ENCODE data around the gene NRXN3. TPM values are rescaled to one million over a fixed set of nuclear protein-coding genes. Genes with fewer than 3 reads are reported as not detected.
A peak's percentile ranks its signal among the peaks of the same experiment; 100 is the strongest.

NRXN3 gene
- total and polyA plus RNA-seq, 8 donors = 0.53 to 2.5 (median 1.5) TPM

GRCh38 chr14:79408696-79409095 is 1238.5 kb downstream of the NRXN3 start:
- no peak for ATAC-seq
- H3K27ac ChIP-seq = no peak overlapping the region
- H3K9me3 ChIP-seq = no peaks in the 10 kb centered on the region
- 89 to 100% methylated on average over 1 of the region's 1 CpG for WGBS, 2 donors
- TF ChIP-seq, protein P1, sequence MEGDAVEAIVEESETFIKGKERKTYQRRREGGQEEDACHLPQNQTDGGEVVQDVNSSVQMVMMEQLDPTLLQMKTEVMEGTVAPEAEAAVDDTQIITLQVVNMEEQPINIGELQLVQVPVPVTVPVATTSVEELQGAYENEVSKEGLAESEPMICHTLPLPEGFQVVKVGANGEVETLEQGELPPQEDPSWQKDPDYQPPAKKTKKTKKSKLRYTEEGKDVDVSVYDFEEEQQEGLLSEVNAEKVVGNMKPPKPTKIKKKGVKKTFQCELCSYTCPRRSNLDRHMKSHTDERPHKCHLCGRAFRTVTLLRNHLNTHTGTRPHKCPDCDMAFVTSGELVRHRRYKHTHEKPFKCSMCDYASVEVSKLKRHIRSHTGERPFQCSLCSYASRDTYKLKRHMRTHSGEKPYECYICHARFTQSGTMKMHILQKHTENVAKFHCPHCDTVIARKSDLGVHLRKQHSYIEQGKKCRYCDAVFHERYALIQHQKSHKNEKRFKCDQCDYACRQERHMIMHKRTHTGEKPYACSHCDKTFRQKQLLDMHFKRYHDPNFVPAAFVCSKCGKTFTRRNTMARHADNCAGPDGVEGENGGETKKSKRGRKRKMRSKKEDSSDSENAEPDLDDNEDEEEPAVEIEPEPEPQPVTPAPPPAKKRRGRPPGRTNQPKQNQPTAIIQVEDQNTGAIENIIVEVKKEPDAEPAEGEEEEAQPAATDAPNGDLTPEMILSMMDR (IDR thresholded peaks at IDR 0.05) = no peak
- no peaks in the 10 kb centered on the region for H3K36me3 ChIP-seq
- intact Hi-C loops (cut with DNase I) = no loop called here
- no peak for FAIRE-seq
- peaks cover 3 to 7% (median 4%) of the 10 kb centered on the region in 3 donors for H3K4me1 ChIP-seq
- DNase-seq = no peak
- H3K4me3 ChIP-seq = no peak overlapping the region
- no peaks in the 10 kb centered on the region for H3K27me3 ChIP-seq

DNA sequence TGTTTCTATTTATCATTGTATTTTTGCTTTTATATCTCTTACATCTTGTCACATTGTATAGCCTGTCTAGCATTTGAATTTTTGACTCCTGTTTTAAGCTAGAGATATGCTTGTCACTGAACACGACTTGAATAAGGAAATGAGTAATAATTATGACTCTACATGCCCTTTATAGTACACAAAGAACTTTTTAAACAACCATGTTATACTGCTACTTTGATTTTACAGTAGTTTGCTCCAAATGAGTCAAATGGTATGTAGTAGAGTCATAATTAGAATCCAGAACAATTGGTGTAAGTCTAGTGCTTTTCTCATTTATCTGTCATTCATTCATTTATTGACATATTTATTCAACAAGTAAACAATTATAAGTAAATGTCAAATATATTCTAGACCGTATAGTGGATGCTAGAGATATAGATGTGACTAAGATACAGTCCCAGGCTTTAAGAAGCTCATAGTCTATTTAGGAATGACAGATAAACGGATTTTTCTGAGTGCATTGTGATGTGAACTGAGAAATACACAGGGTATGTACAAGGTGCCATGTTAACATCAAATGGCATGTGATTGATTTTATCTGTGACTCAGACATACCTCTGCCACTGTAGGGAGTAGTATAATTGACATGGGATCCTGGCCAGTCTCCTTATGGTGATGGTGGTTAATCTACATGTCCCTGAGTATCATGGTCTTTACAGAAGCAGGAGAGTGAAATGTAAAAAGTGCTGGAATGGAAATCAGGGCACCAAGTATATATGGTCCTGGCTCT is 1241.4 kb downstream of the NRXN3 start:
- no peak for ATAC-seq
- 75 to 79% methylated on average over 3 of the region's 3 CpGs for WGBS, 2 donors
- Histone ChIP-seq H3K4me1 (peaks cover 3 to 7% (median 4%) of the 10 kb centered on the region in 3 donors), H3K36me3 (no peaks in the 10 kb centered on the region), H3K4me3 (no peak overlapping the region), H3K9me3 (no peaks in the 10 kb centered on the region), H3K27ac (no peak overlapping the region), H3K27me3 (no peaks in the 10 kb centered on the region)
- intact Hi-C loops (cut with DNase I) = no loop called here
- FAIRE-seq = no peak
- TF ChIP-seq, protein P1 (IDR thresholded peaks at IDR 0.05) = no peak
- DNase-seq = no peak

DNA sequence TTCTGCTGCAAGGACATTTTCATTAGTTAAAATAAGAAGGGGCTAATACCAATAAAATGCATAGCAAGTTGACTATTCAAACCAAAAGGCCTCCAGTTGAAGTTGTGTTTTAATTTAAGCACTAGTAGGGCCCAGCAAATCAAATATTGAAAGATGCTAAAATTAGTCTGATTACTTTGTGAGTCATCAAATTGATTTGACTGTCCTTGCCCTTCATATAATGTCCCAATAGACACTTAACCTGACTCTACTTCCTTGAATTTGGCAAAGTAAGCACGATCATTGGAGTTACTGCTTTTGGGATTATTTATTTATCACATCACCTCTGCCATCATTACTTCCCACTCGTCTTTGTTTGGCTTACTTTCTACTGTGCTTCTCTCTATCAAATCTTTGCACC is 1242.6 kb downstream of the NRXN3 start:
- intact Hi-C loops (cut with DNase I) = no loop called here
- Histone ChIP-seq H3K4me3 (no peak overlapping the region), H3K4me1 (peaks cover 3 to 7% (median 4%) of the 10 kb centered on the region in 3 donors), H3K27ac (no peak overlapping the region), H3K27me3 (no peaks in the 10 kb centered on the region), H3K36me3 (no peaks in the 10 kb centered on the region), H3K9me3 (no peaks in the 10 kb centered on the region)
- TF ChIP-seq, protein P1 (IDR thresholded peaks at IDR 0.05) = no peak
- ATAC-seq = peak; percentile 38 to 82 (median 60)
- WGBS, 2 donors = 49 to 55% methylated on average over 2 of the region's 2 CpGs
- no peak for FAIRE-seq
- DNase-seq = no peak

DNA sequence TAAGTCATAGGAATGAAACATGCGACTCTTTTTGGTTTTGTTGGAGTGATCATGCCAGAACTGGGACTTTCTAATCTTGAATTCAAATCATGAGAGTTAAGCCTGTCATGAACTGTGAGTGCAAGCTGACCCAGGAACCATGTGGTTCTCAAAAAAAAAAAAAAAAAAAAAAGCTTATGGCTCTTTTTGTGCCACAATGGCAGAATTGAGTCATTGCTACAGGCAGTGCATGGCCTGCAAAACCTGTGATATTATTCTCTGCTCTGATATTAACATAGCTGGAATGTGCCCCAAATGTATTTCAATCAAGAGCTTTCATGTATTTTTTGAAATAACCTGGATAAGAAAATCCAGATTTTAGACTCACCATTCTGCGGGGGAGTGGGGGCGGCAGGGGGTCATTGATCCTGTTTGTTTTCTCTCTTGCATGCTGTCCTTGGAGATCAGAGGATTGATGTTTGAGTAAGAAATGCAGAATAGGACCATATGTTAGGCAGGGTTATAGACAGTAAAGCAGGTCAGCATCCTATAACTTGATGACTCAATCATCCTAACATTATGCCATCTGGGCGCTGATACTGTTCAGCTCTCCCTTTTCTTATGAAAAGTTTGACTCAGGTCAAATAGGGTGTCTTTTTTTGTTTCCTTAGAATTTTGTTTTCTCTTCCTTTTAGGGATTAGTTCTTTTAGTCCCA is 1243.7 kb downstream of the NRXN3 start:
- no peak for FAIRE-seq
- intact Hi-C loops (cut with DNase I) = no loop called here

More for the DNA sequence above, 1243.7 kb downstream of the NRXN3 start:
- no peak overlapping the region for H3K4me3 ChIP-seq
- DNase-seq = no peak
- no peaks in the 10 kb centered on the region for H3K36me3 ChIP-seq
- TF ChIP-seq, protein P1 (IDR thresholded peaks at IDR 0.05) = no peak
- 78 to 81% methylated on average over 4 of the region's 4 CpGs for WGBS, 2 donors
- H3K27me3 ChIP-seq = no peaks in the 10 kb centered on the region
- peak in 2 of 4 donors; percentile 30 to 43 for ATAC-seq
- H3K4me1 ChIP-seq = peaks cover 3 to 7% (median 4%) of the 10 kb centered on the region in 3 donors
- H3K27ac ChIP-seq = no peak overlapping the region
- H3K9me3 ChIP-seq = no peaks in the 10 kb centered on the region

Measured in pancreas (tissue), 10 donors.